Naive thymus-derived CD8-positive, alpha-beta T cell (primary cell): Measurements from ENCODE around the gene SRP54. TPM values are rescaled to one million over a fixed set of nuclear protein-coding genes. Genes with fewer than 3 reads are reported as not detected.
A peak's percentile ranks its signal among the peaks of the same experiment; 100 is the strongest.
"Not testable (repeated sequence)": the region's sequence is repeated elsewhere in the genome, so short reads cannot be mapped to it uniquely, and the experiment has no call there.

Experiments used
- ATAC-seq, 2 donors: fragments of 150-1000 bp; cut with Tn5 transposase in 1 of 2; sonication (Bioruptor Pico), chemical (Tn5 transposase) in 1 of 2; 1 replicate in 1 of 2; 2 replicates in 1 of 2; pipeline ENCODE4 v1.10.0; 2021; ENCODE audit warnings: mild to moderate bottlenecking in 2 of 2, moderate library complexity in 2 of 2
- POLR2A ChIA-PET: fragments of 350-600 bp; sonication (Branson Sonifier 250); formaldehyde crosslinking; loops from one replicate; lab custom pipeline; 2021; ENCODE audit warnings: antibody characterized with exemption; lab: Charles Lee
- DNase-seq, 10 donors: peaks; one replicate each; pipeline versions ENCODE4 v3.0.0 to v3.0.0-alpha.2; 2020 to 2022
- H3K27ac Mint-ChIP-seq, 10 donors: one replicate each; pipeline ENCODE4 v1.8.0; 2020 to 2022; ENCODE audit warnings: mild to moderate bottlenecking in 10 of 10, mixed read lengths in 10 of 10, moderate library complexity in 4 of 10, inconsistent platforms in 1 of 10
- H3K27me3 Mint-ChIP-seq, 5 donors: one replicate each; pipeline ENCODE4 v1.8.0; 2021 to 2022; ENCODE audit warnings: mixed read lengths in 5 of 5
- H3K36me3 Mint-ChIP-seq, 3 donors: one replicate each; pipeline ENCODE4 v1.8.0; 2020 to 2022; ENCODE audit warnings: mixed read lengths in 3 of 3, mild to moderate bottlenecking in 2 of 3, inconsistent platforms in 1 of 3
- H3K4me1 Mint-ChIP-seq, 4 donors: one replicate each; pipeline ENCODE4 v1.8.0; 2021 to 2022; ENCODE audit warnings: mixed read lengths in 4 of 4
- H3K4me3 Mint-ChIP-seq, 10 donors: one replicate each; pipeline ENCODE4 v1.8.0; 2020 to 2022; ENCODE audit warnings: mild to moderate bottlenecking in 10 of 10, mixed read lengths in 10 of 10, moderate library complexity in 6 of 10, inconsistent platforms in 1 of 10
- H3K9me3 Mint-ChIP-seq, 9 donors: one replicate each; pipeline ENCODE4 v1.8.0; 2020 to 2022; ENCODE audit warnings: mixed read lengths in 9 of 9, mild to moderate bottlenecking in 3 of 9, inconsistent platforms in 1 of 9, moderate library complexity in 1 of 9
- polyA plus RNA-seq, 3 donors: library from polyadenylated mRNA; unstranded; fragments of 300-500 nt; fragmentation: Illumina TruSeq; gene quantifications; one replicate each; pipeline ENCODE4 v1.2.3, GENCODE V29; 2021
- total RNA-seq, 8 experiments: library from RNA in 2 of 8; stranded (reverse) in 2 of 8; gene quantifications; one replicate each; pipeline ENCODE4 v1.2.3 and lab custom pipeline; 2021 to 2026

The SRP54 gene
- total RNA-seq (10 to 100 TPM; 55.0 to 60.7 TPM), polyA plus RNA-seq (10 to 100 TPM; 18.3 to 32.2 (median 30.6) TPM), total RNA-seq (lab: John Stamatoyannopoulos, UW) (45.6 to 126 (median 74.1) reads per million in 6 experiments)

GRCh38 chr14:34982421-34983147, at the start of gene SRP54:
Gene SRP54 (plus strand): TSS chr14:34982992. CDS start chr14:34996710, 13,718 bp downstream.
- peak; percentile 96 to 100 (median 100) for DNase-seq
- ATAC-seq: peak; percentile 92
- H3K4me3 Mint-ChIP-seq: no peak within 1 kb of the TSS

GRCh38 chr14:34933301-34933700, 49.5 kb upstream of the SRP54 start:
- Mint-ChIP-seq H3K27ac (peak overlapping the region; percentile 20 to 92 (median 84)), H3K27me3 (no peaks in the 10 kb centered on the region), H3K4me3 (no peak overlapping the region), H3K9me3 (peaks cover 0 to 2% (median 0%) of the 10 kb centered on the region in 9 donors), H3K4me1 (peaks cover 17 to 38% (median 33%) of the 10 kb centered on the region in 4 donors), H3K36me3 (peaks cover 0 to 3% (median 1%) of the 10 kb centered on the region in 3 donors)
- ATAC-seq (no peak), DNase-seq (no peak)
- POLR2A ChIA-PET: interaction anchor here (0.6 to 3.9 kb wide), 7 partner anchors 28 to 471 kb away, joined by 4 to 22 read pairs (median 4); partner anchors contain the start of genes FAM177A1 and SRP54

More at GRCh38 chr14:34982421-34983147, at the start of gene SRP54:
- H3K9me3 Mint-ChIP-seq: no peaks in the 10 kb centered on the region
- peaks cover 0 to 21% (median 3%) of the 10 kb centered on the region in 3 donors for H3K36me3 Mint-ChIP-seq
- no peaks in the 10 kb centered on the region for H3K27me3 Mint-ChIP-seq
- H3K27ac Mint-ChIP-seq: no peak within 1 kb of the TSS
- H3K4me1 Mint-ChIP-seq: peaks cover 15 to 28% (median 17%) of the 10 kb centered on the region in 4 donors
- POLR2A ChIA-PET: interaction anchor here (0.5 to 4.0 kb wide), 21 partner anchors 24 to 430 kb away, joined by 3 to 82 read pairs (median 4); partner anchors contain the start of genes BAZ1A, FAM177A1, NFKBIA and PPP2R3C

DNA sequence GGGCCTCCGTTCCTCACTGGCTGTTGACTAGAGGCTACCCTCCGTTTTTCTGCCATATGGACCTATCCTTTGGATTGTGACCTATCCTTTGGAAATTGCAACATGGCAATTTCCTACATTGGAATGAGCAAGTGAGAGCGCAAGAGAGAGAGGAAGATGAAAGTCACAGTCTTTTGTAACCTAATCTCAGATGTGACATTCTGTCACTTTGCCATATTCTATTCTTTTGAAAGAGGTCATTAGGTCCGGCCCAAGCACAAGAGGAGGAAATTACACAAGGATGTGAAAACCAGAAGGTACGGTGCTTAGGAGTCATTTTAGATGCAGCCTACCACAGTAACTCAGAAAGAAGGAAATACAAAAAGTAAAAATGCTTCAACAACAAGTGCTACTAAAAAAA, 47.3 kb upstream of the SRP54 start:
- ATAC-seq (no peak), DNase-seq (no peak)
- Mint-ChIP-seq H3K9me3 (peaks cover 0 to 2% (median 0%) of the 10 kb centered on the region in 9 donors), H3K4me3 (no peak overlapping the region), H3K36me3 (peaks cover 3 to 8% (median 7%) of the 10 kb centered on the region in 3 donors), H3K4me1 (peaks cover 11 to 25% (median 16%) of the 10 kb centered on the region in 4 donors), H3K27me3 (no peaks in the 10 kb centered on the region), H3K27ac (peak overlapping the region; percentile 5 to 84 (median 54))
- POLR2A ChIA-PET: interaction anchor here (0.7 to 3.9 kb wide), 3 partner anchors 47 to 62 kb away, joined by 8 to 22 read pairs (median 14); partner anchors contain the start of gene SRP54

DNA sequence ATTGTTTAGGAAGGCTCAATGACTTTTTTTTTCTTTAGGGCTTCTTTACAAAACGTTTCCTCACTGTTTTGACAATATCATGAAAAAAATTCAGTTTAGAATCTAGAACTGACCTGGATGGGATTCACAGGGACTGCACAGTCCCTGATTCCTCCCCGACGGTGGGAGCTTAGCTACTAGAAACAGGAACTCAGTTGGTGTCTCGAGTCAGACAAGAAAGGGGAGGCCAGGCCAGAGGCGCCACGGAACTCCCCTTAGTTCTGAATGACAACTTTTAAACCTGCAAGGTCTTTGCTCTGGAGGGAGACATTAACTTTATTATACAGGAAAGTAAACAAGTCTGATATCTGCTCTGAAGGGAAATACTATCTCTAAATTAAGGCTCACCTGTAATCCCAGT, 45.4 kb upstream of the SRP54 start:
- H3K4me1 Mint-ChIP-seq: peaks cover 0 to 14% (median 7%) of the 10 kb centered on the region in 4 donors
- POLR2A ChIA-PET: interaction anchor here (0.7 kb wide), 1 partner anchor 13 kb away, joined by 5 read pairs; no protein-coding TSS in a partner anchor
- ATAC-seq (no peak), DNase-seq (no peak)
- peaks cover 9 to 15% (median 12%) of the 10 kb centered on the region in 3 donors for H3K36me3 Mint-ChIP-seq
- peaks cover 0 to 7% (median 2%) of the 10 kb centered on the region in 9 donors for H3K9me3 Mint-ChIP-seq
- H3K4me3 Mint-ChIP-seq: no peak overlapping the region
- H3K27me3 Mint-ChIP-seq: no peaks in the 10 kb centered on the region
- peak overlapping the region in 9 of 10 donors; percentile 12 to 86 (median 68) for H3K27ac Mint-ChIP-seq

DNA sequence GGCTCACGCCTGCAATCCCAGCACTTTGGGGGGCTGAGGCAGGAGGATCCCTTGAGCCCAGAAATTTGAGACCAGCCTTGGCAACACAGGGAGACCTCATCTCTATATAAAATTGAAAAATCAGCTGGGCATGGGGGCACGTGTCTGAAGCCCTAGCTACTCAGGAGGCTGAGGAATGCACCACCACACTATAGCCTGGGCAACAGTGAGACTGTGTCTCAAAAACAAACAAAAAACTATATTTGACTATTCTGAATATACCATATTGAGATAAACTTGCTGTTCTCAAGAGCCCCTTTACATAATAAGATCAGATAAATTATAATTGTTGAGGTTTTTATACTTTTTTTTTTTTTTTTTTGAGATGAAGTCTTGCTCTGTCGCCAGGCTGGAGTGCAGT, 44.9 kb upstream of the SRP54 start:
- H3K27me3 Mint-ChIP-seq: no peaks in the 10 kb centered on the region
- POLR2A ChIA-PET: interaction anchor here (0.7 kb wide), 1 partner anchor 14 kb away, joined by 5 read pairs; no protein-coding TSS in a partner anchor
- ATAC-seq (no peak), DNase-seq (no peak)
- no peak overlapping the region for H3K4me3 Mint-ChIP-seq
- H3K36me3 Mint-ChIP-seq: peaks cover 9 to 18% (median 12%) of the 10 kb centered on the region in 3 donors
- peaks cover 0 to 9% (median 2%) of the 10 kb centered on the region in 9 donors for H3K9me3 Mint-ChIP-seq
- peak overlapping the region in 8 of 10 donors; percentile 12 to 86 (median 61) for H3K27ac Mint-ChIP-seq
- H3K4me1 Mint-ChIP-seq: peaks cover 0 to 14% (median 7%) of the 10 kb centered on the region in 4 donors

GRCh38 chr14:34943506-34943905, 39.3 kb upstream of the SRP54 start:
- POLR2A ChIA-PET: interaction anchor here (0.6 kb wide), 1 partner anchor 9 kb away, joined by 6 read pairs; no protein-coding TSS in a partner anchor
- no peaks in the 10 kb centered on the region for H3K27me3 Mint-ChIP-seq
- H3K27ac Mint-ChIP-seq: peak overlapping the region in 3 of 10 donors; percentile 55 to 68 (median 68)
- peaks cover 0 to 28% (median 11%) of the 10 kb centered on the region in 9 donors for H3K9me3 Mint-ChIP-seq
- H3K36me3 Mint-ChIP-seq: peaks cover 23 to 38% (median 29%) of the 10 kb centered on the region in 3 donors
- DNase-seq: no peak
- no peak overlapping the region for H3K4me3 Mint-ChIP-seq
- no peak for ATAC-seq
- H3K4me1 Mint-ChIP-seq: peaks cover 0 to 3% (median 0%) of the 10 kb centered on the region in 4 donors

- ATAC-seq (no peak), DNase-seq (no peak)
- POLR2A ChIA-PET: interaction anchor here (0.7 kb wide), 1 partner anchor 14 kb away, joined by 4 read pairs; no protein-coding TSS in a partner anchor
- Mint-ChIP-seq H3K36me3 (peaks cover 24 to 35% (median 27%) of the 10 kb centered on the region in 3 donors), H3K4me3 (no peak overlapping the region), H3K27me3 (no peaks in the 10 kb centered on the region), H3K4me1 (peaks cover 0 to under 1% (median 0%) of the 10 kb centered on the region in 4 donors), H3K9me3 (peaks cover 0 to 28% (median 11%) of the 10 kb centered on the region in 9 donors), H3K27ac (peak overlapping the region in 1 of 10 donors; percentile 73)
Observed at GRCh38 chr14:34944744-34945143, 38.0 kb upstream of the SRP54 start.

GRCh38 chr14:34946699-34947098, 36.1 kb upstream of the SRP54 start:
- ATAC-seq: no peak

DNA sequence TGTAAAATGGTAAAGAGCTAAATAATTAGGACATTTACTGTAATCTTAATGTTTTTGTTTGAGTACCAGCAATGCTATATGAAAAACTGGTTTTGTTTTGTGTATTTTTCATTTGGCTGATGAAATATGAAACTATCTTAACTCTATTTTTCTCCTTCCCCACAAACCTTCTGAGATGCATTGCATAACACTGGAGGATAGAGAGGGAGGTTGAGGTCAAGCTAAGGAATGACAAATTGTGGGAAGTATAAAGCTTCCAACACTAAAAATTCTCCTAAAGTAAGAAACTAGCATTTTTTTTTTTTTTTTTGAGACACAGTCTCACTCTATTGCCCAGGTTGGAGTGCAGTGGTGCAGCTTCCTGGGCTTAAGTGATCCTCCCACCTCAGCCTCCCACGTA, 31.5 kb upstream of the SRP54 start:
- H3K4me1 Mint-ChIP-seq: no peaks in the 10 kb centered on the region
- H3K27me3 Mint-ChIP-seq: no peaks in the 10 kb centered on the region
- DNase-seq (no peak), ATAC-seq (no peak)
- H3K4me3 Mint-ChIP-seq: no peak overlapping the region
- peaks cover 0 to 42% (median 15%) of the 10 kb centered on the region in 3 donors for H3K36me3 Mint-ChIP-seq
- no peak overlapping the region for H3K27ac Mint-ChIP-seq
- no peaks in the 10 kb centered on the region for H3K9me3 Mint-ChIP-seq
- POLR2A ChIA-PET: interaction anchor here (0.7 kb wide), 1 partner anchor 166 kb away, joined by 3 read pairs; no protein-coding TSS in a partner anchor

More at GRCh38 chr14:34946699-34947098, 36.1 kb upstream of the SRP54 start:
- Mint-ChIP-seq H3K27me3 (no peaks in the 10 kb centered on the region), H3K4me1 (no peaks in the 10 kb centered on the region), H3K27ac (peak overlapping the region in 4 of 10 donors; percentile 46 to 61 (median 48)), H3K9me3 (peaks cover 0 to 28% (median 11%) of the 10 kb centered on the region in 9 donors), H3K4me3 (no peak overlapping the region), H3K36me3 (peaks cover 22 to 36% (median 30%) of the 10 kb centered on the region in 3 donors)
- no peak for DNase-seq
- POLR2A ChIA-PET: interaction anchor here (0.9 kb wide), 1 partner anchor 34 kb away, joined by 4 read pairs; no protein-coding TSS in a partner anchor

DNA sequence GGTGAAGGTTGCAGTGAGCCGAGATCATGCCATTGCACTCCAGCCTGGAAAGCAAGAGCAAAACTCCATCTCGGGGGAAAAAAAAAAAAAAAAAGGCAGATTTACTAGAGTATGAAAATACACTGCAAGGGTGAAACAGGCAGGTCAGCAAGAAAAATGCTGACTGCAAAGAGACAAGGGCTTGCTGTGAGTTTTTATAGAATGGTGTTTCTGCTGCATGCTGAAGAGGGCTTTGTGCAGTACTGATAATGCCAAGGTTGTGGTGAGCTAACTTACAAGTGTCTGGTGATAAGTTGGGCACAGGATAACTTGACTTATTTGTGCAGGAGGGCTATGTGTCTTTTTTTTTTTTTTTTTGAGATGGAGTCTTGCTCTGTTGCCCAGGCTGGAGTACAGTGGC, 25.9 kb upstream of the SRP54 start:
- Mint-ChIP-seq H3K4me1 (peaks cover 0 to 9% (median 3%) of the 10 kb centered on the region in 4 donors), H3K27me3 (no peaks in the 10 kb centered on the region), H3K27ac (peak overlapping the region in 1 of 10 donors; percentile 41), H3K4me3 (no peak overlapping the region), H3K9me3 (no peaks in the 10 kb centered on the region), H3K36me3 (peaks cover 7 to 79% (median 23%) of the 10 kb centered on the region in 3 donors)
- ATAC-seq: no peak
- POLR2A ChIA-PET: interaction anchor here (0.7 kb wide), 2 partner anchors 35 to 224 kb away, joined by 4 to 5 read pairs; no protein-coding TSS in a partner anchor
- DNase-seq: no peak

DNA sequence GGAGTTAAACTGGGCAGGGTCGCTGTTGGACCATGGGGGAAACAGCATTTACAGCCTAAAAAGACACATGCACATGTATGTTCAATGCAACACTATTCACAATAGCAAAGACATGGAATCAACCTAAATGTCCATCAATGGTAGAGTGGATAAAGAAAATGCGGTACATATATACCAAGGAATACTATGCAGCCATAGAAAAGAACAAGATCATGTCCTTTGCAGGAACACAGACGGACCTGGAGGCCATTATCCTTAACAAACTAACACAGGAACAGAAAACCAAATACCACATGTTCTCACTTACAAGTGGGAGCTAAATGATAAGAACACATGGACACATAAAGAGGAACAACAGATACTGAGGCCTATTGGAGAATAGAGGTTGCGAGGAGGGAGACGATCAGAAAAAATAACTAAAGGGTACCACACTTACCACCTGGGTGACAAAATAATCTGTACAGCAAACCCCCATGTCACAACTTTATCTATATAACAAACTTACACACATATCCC, 25.0 kb upstream of the SRP54 start:
- DNase-seq: no peak
- peak overlapping the region in 3 of 10 donors; percentile 14 to 45 (median 17) for H3K27ac Mint-ChIP-seq
- no peaks in the 10 kb centered on the region for H3K27me3 Mint-ChIP-seq
- no peaks in the 10 kb centered on the region for H3K9me3 Mint-ChIP-seq
- H3K4me3 Mint-ChIP-seq: no peak overlapping the region
- no peak for ATAC-seq
- peaks cover 7 to 78% (median 21%) of the 10 kb centered on the region in 3 donors for H3K36me3 Mint-ChIP-seq
- POLR2A ChIA-PET: interaction anchor here (0.7 kb wide), 1 partner anchor 36 kb away, joined by 5 read pairs; no protein-coding TSS in a partner anchor
- H3K4me1 Mint-ChIP-seq: peaks cover 0 to 9% (median 3%) of the 10 kb centered on the region in 4 donors

DNA sequence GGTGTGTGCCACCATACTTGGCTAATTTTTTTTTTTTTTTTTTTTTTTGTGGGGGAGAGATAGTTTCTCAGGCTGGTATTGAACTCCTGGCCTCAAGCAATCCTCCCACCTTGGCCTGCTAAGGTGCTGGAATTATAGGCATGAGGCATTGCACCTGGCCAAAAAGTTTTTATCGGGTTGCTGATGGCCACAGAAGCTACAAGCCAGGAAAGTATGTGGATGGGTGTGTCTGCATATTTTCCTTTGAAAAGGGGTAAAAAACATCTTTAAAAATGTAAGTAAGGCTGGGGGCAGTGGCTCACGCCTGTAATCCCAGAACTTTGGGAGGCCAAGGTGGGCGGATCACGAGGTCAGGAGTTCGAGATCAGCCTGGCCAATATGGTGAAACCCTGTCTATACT, 20.7 kb upstream of the SRP54 start:
- H3K36me3 Mint-ChIP-seq: peaks cover 7 to 73% (median 16%) of the 10 kb centered on the region in 3 donors
- not testable (repeated sequence) for H3K27ac Mint-ChIP-seq, H3K27me3 Mint-ChIP-seq, DNase-seq, H3K4me1 Mint-ChIP-seq, ATAC-seq, H3K4me3 Mint-ChIP-seq, H3K9me3 Mint-ChIP-seq
- POLR2A ChIA-PET: interaction anchor here (0.6 to 0.7 kb wide), 2 partner anchors 29 to 34 kb away, joined by 3 to 4 read pairs; no protein-coding TSS in a partner anchor
